Measurements from ENCODE around the gene HSF5.

GRCh38 chr17:58517378-58517927 is 29.2 kb upstream of the HSF5 start:
- no peak for TF ChIP-seq EZH2phosphoT487 (IDR thresholded peaks at IDR 0.05; ENCODE audit: borderline replicate concordance, low read depth, low read length)
- TF ChIP-seq CTCF (conservative IDR thresholded peaks at IDR 0.05; ENCODE audit: low read length) = no peak
